PFSK-1 (cell line): ENCODE results near the gene PTGER1.

Experiments used
- FOXP2 ChIP-seq: optimal IDR thresholded peaks from 2 replicates; pipeline ENCODE3; 2011; ENCODE audit warnings: borderline replicate concordance, control low read depth, inconsistent platforms; ENCODE audit not compliant: insufficient read depth; ENCODE audit errors: extremely low read length, extremely low read depth
- POLR2AphosphoS5 ChIP-seq: IDR thresholded peaks from 2 replicates; pipeline ENCODE4 v1.6.1; 2012; ENCODE audit warnings: low read depth, mild to moderate bottlenecking, control low read depth, low read length, moderate library complexity
- REST ChIP-seq, 2 experiments: IDR thresholded peaks; 2 replicates each; pipeline versions ENCODE4 v1.6.1 to v1.8.0; 2011 to 2012; ENCODE audit warnings: low read depth in 2 of 2, low read length in 2 of 2, control low read depth in 1 of 2, inconsistent platforms in 1 of 2, mild to moderate bottlenecking in 1 of 2, moderate library complexity in 1 of 2; ENCODE audit not compliant: insufficient read depth in 1 of 2
- SIN3A ChIP-seq: IDR thresholded peaks from 2 replicates; pipeline ENCODE4 v1.6.1; 2012; ENCODE audit warnings: mild to moderate bottlenecking, low read length, moderate library complexity, borderline replicate concordance; ENCODE audit not compliant: insufficient read depth
- TAF1 ChIP-seq: IDR thresholded peaks from 2 replicates; pipeline ENCODE4 v1.6.1; 2012; ENCODE audit warnings: low read length, control low read depth, borderline replicate concordance; ENCODE audit not compliant: insufficient read depth

PTGER1 gene

GRCh38 chr19:14496029-14496833 lies 21.1 kb upstream of the PTGER1 start, which contains the start of gene GIPC1:
Gene GIPC1 (minus strand): TSS chr19:14496127. CDS start chr19:14482976, 13,151 bp downstream.
- TF ChIP-seq REST (IDR thresholded peaks at IDR 0.05; ENCODE audit: insufficient read depth in 1 of 2, low read depth in 2 of 2, low read length in 2 of 2) = 0 out of 4 replicates have a peak, but pooled peaks of 1 of the 2 experiments have one; percentile 6
- TF ChIP-seq TAF1 = no peak
- peak; percentile 75 for TF ChIP-seq FOXP2
- 0 out of 2 replicates have a peak, but pooled peaks have one; percentile 22 for TF ChIP-seq SIN3A
- no peak for TF ChIP-seq POLR2AphosphoS5

- TF ChIP-seq POLR2AphosphoS5 (no peak), REST (IDR thresholded peaks at IDR 0.05; ENCODE audit: insufficient read depth in 1 of 2, low read depth in 2 of 2, low read length in 2 of 2) (no peak), SIN3A (peak; percentile 9; the same call in 1 of the 2 replicates), FOXP2 (no peak), TAF1 (no peak)
These were observed 20.5 kb upstream of the PTGER1 start for GRCh38 chr19:14495672-14496028.

GRCh38 chr19:14494910-14495671 lies 19.9 kb upstream of the PTGER1 start:
- TF ChIP-seq SIN3A (0 out of 2 replicates have a peak, but pooled peaks have one; percentile 1), FOXP2 (no peak)

DNA sequence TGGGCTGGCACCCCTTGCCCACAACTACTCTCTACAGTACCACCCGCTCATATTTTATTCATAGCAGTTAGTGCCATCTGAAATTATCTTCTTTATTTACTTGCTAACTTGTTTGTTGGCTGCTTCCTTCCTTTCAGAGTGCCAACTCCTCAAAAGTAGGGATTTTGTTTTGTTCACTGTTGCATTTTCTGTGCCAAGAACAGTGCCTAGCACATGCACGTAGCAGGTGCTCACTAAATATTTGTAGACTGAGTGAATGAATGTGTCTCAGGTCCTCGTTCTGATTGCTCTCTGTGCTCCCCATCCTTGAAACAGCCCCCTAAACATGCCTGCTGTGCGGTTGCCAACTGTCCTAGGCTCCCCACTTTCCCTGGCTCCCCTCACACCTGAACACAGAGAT lies 19.3 kb upstream of the PTGER1 start:
- TF ChIP-seq POLR2AphosphoS5 (no peak), TAF1 (no peak), REST (IDR thresholded peaks at IDR 0.05; ENCODE audit: insufficient read depth in 1 of 2, low read depth in 2 of 2, low read length in 2 of 2) (no peak), FOXP2 (no peak), SIN3A (no peak)

DNA sequence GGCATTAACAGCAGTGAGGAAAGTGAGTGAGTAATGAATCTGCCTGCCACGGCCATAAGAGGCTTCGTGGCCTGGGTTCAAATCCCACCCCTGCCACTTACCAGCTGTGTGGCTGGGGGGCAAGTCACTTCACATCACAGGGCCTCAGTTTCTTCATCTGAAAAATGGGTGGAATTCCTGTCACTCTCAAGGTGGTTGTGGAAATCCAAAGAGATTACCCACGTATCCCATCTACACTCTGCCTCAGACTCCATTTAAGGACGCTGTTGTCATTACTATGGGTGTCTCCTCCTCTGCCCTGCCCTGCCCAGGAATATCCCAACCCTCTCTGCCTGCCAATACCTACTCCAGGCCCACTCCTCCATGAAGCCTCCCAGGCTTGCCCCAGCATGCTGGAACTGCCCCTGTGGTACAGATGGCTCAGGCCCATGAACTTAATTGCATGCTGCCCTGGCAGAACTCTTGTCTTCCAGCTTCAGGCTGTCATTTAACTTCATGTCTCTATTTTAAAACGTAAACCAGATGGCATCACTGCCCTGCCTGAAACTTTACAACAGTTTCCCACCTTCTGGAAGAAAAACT lies 17.7 kb upstream of the PTGER1 start:
- TF ChIP-seq POLR2AphosphoS5 = no peak
- TF ChIP-seq TAF1 = no peak
- no peak for TF ChIP-seq SIN3A
